Pulmonary artery endothelial cell (primary cell): ENCODE data around the gene F13B. TPM values are rescaled to one million over a fixed set of nuclear protein-coding genes. Genes with fewer than 3 reads are reported as not detected.
"Not testable (repeated sequence)": the region's sequence is repeated elsewhere in the genome, so short reads cannot be mapped to it uniquely, and the experiment has no call there.

Experiments
- DNase-seq: peaks from one replicate; pipeline ENCODE4 v3.0.0-alpha.2; 2011; ENCODE audit warnings: low read depth, low spot score
- total RNA-seq: library from RNA; depleted of rRNA; stranded (reverse); fragments of >200 nt; gene quantifications from 2 replicates; pipeline ENCODE4 v1.2.3, GENCODE V29; 2014

The F13B gene
- total RNA-seq, 1 donor from 2014 or later: not detected

- DNase-seq: no peak
These were observed 18.0 kb downstream of the F13B start for GRCh38 chr1:197049100-197049499.

- DNase-seq: no peak
These were observed 24.3 kb downstream of the F13B start for GRCh38 chr1:197042676-197043341.

GRCh38 chr1:197041486-197042353 lies 25.3 kb downstream of the F13B start:
- DNase-seq: no peak

- DNase-seq: no peak
These were observed 30.2 kb downstream of the F13B start for GRCh38 chr1:197036861-197037260.

- DNase-seq: not testable (repeated sequence)
These were observed 32.3 kb downstream of the F13B start for GRCh38 chr1:197034631-197035339.

- DNase-seq: no peak
These were observed 37.3 kb downstream of the F13B start for GRCh38 chr1:197029749-197030148.

- no peak for DNase-seq
These were observed 39.7 kb downstream of the F13B start for GRCh38 chr1:197027359-197027758.

GRCh38 chr1:197024460-197024859 lies 42.6 kb downstream of the F13B start:
- DNase-seq: no peak

GRCh38 chr1:197021716-197022115 lies 45.3 kb downstream of the F13B start:
- DNase-seq: no peak

GRCh38 chr1:197017558-197018146 lies 49.4 kb downstream of the F13B start:
- DNase-seq: no peak

- no peak for DNase-seq
These were observed 50.3 kb downstream of the F13B start for GRCh38 chr1:197016751-197017150.

- no peak for DNase-seq
These were observed 53.8 kb downstream of the F13B start for GRCh38 chr1:197013234-197013633.

- DNase-seq: no peak
These were observed 55.4 kb downstream of the F13B start for GRCh38 chr1:197011614-197012013.

GRCh38 chr1:197008861-197009260 lies 58.2 kb downstream of the F13B start:
- DNase-seq: no peak

- no peak for DNase-seq
These were observed 63.9 kb downstream of the F13B start for GRCh38 chr1:197003132-197003531.

- no peak for DNase-seq
These were observed 65.2 kb downstream of the F13B start for GRCh38 chr1:197001828-197002227.

- no peak for DNase-seq
These were observed 69.6 kb downstream of the F13B start for GRCh38 chr1:196997423-196997822.

GRCh38 chr1:196993916-196994315 lies 73.1 kb downstream of the F13B start:
- DNase-seq: no peak

- DNase-seq: not testable (repeated sequence)
These were observed 75.0 kb downstream of the F13B start for GRCh38 chr1:196991919-196992651.
